CD4-positive, alpha-beta T cell treated with Interferon alpha-2 for 1 hour (primary cell): Measurements from ENCODE around the gene IFNLR1.

ENCODE experiments used
- DNase-seq, 2 donors: peaks; one replicate each; pipeline ENCODE4 v3.0.0-alpha.2; 2020 to 2022

IFNLR1 gene

GRCh38 chr1:24175033-24175755 lies 11.9 kb downstream of the IFNLR1 start:
- DNase-seq = no peak

GRCh38 chr1:24173638-24174575 lies 13.2 kb downstream of the IFNLR1 start:
- no peak for DNase-seq

DNA sequence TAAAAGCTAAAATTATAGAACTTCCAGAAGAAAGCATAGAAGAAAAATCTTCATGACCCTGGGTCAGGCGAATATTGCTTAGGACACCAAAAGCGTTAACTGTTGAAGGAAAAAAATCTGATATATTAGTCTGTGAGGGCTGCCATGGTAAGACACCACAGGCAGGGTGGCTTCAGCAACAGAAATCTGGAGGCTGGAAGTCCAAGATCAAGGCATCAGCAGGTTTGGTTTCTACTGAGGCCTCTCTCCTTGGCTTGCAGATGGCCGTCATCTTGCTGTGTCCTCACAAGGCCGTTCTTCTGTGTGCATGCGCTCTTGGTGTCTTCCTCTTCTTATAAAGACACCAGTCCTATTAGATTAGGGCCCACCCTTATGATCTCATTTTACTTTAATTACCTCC lies 14.5 kb downstream of the IFNLR1 start:
- no peak for DNase-seq

DNA sequence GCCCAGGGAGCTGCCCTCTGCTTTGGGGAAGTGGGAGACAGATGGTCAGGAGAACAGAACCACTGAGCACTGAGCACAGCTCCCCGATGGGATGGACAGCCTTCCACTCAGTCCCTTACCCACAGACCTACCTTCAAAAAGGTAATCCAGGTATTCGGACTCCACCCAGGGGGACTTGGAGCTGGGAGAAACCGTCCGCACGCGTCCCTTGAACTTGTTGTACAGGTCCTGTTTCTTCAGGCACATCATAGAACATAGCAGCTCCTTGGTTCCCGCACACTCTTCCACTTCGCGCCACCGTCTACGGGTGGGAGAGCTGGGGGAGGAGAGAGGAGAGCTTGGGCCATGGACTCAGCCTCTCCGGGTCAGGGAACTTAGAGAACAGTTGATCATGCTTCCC lies 17.8 kb downstream of the IFNLR1 start:
- DNase-seq = no peak

DNA sequence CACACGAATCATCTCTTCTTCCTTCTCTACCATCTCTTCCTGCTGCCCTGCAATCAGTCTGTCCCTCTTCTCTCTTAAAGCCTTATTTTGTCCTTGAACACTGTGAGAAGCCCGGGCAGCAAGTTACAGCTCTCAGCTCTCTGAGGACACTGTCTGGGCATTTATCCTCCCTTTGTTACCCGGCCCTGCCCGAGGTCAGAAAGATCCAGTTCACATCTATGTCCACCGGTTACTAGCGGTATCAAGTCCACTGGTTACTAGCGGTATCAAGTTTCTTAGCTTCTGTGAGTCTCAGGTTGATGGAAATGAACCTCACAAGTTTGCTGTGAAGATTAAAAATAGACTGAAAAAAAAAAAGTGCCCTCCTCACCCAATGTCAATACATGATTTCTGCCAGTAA lies 18.8 kb downstream of the IFNLR1 start:
- no peak for DNase-seq

- DNase-seq = no peak
These were observed 20.1 kb downstream of the IFNLR1 start for GRCh38 chr1:24167008-24167407.

GRCh38 chr1:24165500-24165899 lies 21.6 kb downstream of the IFNLR1 start:
- no peak for DNase-seq

DNA sequence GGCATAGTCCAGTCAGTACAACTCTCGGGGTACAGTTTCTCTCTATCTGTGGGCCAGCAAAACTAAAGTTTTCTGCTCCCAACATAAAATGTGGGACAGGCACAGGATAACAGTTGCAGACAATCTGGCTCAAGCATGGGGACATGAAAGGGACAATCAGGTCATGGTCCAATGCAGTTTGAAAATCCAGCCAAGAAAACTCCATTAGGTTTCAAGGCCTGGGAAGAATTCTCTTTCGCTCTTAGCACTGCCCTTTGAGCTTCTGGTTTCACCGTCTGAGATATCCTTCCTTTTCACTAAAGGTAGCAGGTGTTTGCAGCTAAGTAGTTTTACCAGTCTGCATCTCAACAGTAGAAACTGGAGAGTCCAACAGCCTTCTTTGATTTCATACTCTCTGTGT lies 23.1 kb downstream of the IFNLR1 start:
- no peak for DNase-seq

- no peak for DNase-seq
These were observed 24.9 kb downstream of the IFNLR1 start for GRCh38 chr1:24162201-24162600.

- no peak for DNase-seq
These were observed 25.8 kb downstream of the IFNLR1 start for GRCh38 chr1:24161270-24161669.

GRCh38 chr1:24159366-24159765 lies 27.7 kb downstream of the IFNLR1 start:
- no peak for DNase-seq

- no peak for DNase-seq
These were observed 29.1 kb downstream of the IFNLR1 start for GRCh38 chr1:24157918-24158481.

GRCh38 chr1:24156542-24157260 lies 30.4 kb downstream of the IFNLR1 start:
- no peak for DNase-seq

DNA sequence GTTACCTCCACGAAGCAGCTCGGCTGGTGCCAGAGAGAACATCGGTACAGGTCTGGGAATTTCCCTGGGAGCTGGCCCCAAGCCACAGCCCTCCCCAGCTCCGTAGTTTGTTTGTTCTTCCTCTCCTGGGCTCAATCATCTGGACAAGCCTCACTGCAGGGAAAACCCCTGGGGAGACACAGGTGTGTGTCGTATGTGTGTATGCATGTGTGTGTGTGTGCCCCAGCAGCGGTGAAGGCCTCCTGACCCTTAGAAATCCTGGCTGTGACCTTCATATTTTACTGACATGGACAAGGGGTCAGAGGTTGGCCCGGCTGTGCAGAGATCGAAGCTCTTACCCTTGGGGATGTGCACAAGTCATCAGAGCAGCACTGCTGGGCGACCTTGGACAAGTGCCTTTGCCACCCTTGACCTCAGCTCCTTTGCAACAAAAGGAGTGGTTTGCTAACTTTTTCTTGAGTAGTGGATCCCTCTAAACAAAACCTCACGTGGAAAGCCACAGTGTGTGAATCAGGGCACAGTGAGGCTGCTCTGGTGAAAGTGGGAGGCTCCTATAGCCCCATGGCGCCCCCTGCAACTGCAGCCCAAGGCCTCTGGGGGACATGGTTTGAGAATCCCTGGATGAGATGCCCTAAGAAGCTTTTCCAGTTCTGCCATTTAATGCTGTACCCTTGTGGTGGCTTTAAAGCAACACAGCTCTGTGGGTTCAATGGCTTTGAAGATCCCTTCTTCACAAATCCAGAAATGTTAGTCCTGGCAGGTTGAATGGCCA lies 31.9 kb downstream of the IFNLR1 start:
- DNase-seq = no peak

DNA sequence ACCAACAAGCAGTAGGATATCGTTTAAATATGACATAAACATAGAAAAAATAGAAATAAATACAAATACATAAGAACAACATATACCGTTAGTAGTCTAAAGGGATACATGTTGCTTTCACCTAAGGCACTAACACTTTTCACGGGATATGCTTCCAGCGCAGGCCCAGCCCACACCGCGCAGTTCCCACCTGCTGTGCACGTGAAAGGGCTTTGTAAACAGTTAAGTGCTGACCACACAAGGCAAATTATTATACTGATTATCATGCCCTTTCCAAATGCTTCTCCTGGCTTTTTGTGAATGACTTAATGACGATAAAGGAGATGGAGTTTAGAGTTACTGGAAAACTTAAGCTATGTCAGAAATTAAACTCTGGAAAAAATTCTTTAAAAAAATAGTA lies 32.9 kb downstream of the IFNLR1 start:
- no peak for DNase-seq

- DNase-seq = no peak
These were observed 34.2 kb downstream of the IFNLR1 start for GRCh38 chr1:24152631-24153494.

GRCh38 chr1:24151175-24151533 lies 35.9 kb downstream of the IFNLR1 start:
- DNase-seq = no peak

DNA sequence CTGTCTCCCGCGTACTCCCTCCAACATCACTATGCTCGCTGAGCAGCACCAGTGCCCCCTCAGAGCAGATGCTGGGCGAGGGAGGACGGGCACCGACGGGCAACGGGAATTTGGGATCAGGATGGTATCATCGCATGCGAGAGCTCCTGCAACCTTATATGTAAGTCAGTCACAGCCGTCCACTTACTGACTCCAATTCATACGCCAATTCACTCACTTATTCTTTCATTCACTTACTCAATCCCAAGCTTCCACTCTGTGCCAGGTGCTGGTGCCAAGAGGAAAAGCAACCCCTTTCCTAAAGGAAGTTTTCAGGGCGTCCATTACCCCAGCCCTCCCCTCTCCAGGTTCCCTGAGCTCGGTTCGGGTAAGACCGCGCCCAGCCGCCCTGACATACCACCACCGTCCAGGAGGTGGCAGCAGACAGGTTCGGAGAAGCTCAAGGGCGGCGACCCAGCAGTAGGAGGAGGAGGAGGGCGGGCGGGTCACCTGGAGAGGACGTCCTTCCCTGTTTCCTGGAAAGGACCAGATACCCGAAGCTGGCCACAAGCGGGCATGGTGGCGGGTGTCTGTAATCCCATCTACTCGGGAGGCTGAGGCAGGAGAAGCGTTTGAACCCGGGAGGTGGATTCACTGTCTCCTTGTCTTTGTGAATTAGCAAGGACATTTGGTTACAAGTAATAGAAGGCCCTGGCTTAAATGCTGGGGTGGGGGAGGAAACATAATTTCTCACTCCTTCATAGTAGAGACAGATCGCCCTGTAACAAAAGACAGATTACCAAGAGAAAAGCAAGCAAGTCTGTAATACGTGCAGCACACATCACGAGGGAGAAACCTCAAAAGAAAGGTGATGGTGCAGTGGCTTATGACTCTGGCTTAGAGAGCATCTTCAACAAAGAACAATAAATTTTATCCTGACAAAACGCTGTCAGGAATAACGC lies 36.6 kb downstream of the IFNLR1 start:
- peak; percentile 82 to 85 for DNase-seq

GRCh38 chr1:24149866-24150233 lies 37.2 kb downstream of the IFNLR1 start:
- peak in 1 of 2 donors; percentile 27 for DNase-seq

DNA sequence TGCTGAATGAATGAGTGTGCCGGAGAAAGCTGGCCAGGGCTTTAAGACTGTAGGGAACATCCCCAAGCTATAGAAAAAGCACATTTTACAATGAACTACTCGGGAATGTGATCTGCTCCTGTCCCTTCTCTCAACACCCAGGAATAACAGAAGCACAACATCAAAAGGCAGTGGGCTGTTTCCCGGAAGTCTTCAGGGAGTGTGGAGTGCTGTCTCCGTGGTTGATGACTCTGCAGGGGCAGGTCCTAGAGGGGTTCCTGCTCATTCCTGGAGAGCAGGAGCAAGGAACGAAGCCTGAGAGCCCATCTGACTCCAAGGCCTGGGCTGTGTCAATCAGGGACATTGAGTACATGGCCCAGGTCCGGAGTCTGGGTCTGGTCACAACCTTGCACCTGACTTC lies 39.3 kb downstream of the IFNLR1 start:
- DNase-seq = no peak
